NCI-H2171 treated with DMSO at 0.1 percent for 48 hours (cell line): ENCODE results near the gene ACP1.
A peak's percentile ranks its signal among the peaks of the same experiment; 100 is the strongest.

Source experiments
- DNase-seq: peaks from one replicate; lab custom pipeline; 2025; lab: John Stamatoyannopoulos, UW

The ACP1 gene

GRCh38 chr2:280650-281110 is 15.9 kb downstream of the ACP1 start:
- DNase-seq = no peak

- DNase-seq = no peak
Observed at GRCh38 chr2:281381-281780, 16.6 kb downstream of the ACP1 start.

GRCh38 chr2:282371-283263 is 17.9 kb downstream of the ACP1 start:
- DNase-seq = no peak

- DNase-seq = no peak
Observed at GRCh38 chr2:283996-284794, 19.4 kb downstream of the ACP1 start.

GRCh38 chr2:284896-285492 is 20.2 kb downstream of the ACP1 start:
- no peak for DNase-seq

- no peak for DNase-seq
Observed at GRCh38 chr2:285531-285930, 20.8 kb downstream of the ACP1 start.

- no peak for DNase-seq
Observed at GRCh38 chr2:286035-286434, 21.3 kb downstream of the ACP1 start.

- no peak for DNase-seq
Observed at GRCh38 chr2:286774-287392, 22.1 kb downstream of the ACP1 start.

GRCh38 chr2:287471-287885 is 22.7 kb downstream of the ACP1 start:
- DNase-seq = peak; percentile 33

GRCh38 chr2:287911-288757 is 23.4 kb downstream of the ACP1 start, which contains the start of gene ALKAL2:
ALKAL2 (minus strand) TSS chr2:288091; CDS start chr2:287835, 256 bp downstream.
- DNase-seq = no peak

- no peak for DNase-seq
Observed at GRCh38 chr2:288758-289361, 24.1 kb downstream of the ACP1 start.

- DNase-seq = no peak
Observed at GRCh38 chr2:289362-290089, 24.8 kb downstream of the ACP1 start.

GRCh38 chr2:290090-290722 is 25.5 kb downstream of the ACP1 start:
- DNase-seq = no peak

GRCh38 chr2:295090-295489 is 30.3 kb downstream of the ACP1 start:
- DNase-seq = no peak

GRCh38 chr2:296354-296753 is 31.6 kb downstream of the ACP1 start:
- no peak for DNase-seq

- DNase-seq = no peak
Observed at GRCh38 chr2:305366-305765, 40.6 kb downstream of the ACP1 start.

GRCh38 chr2:309148-309953 is 44.6 kb downstream of the ACP1 start:
- DNase-seq = no peak

- DNase-seq = no peak
Observed at GRCh38 chr2:309954-310510, 45.3 kb downstream of the ACP1 start.
